Measurements from ENCODE around the gene OR8D2.
A peak's percentile ranks its signal among the peaks of the same experiment; 100 is the strongest.
"Not testable (repeated sequence)": the region's sequence is repeated elsewhere in the genome, so short reads cannot be mapped to it uniquely, and the experiment has no call there.

The OR8D2 gene

GRCh38 chr11:124285610-124286344 is 34.2 kb downstream of the OR8D2 start:
- no peak for ATAC-seq

GRCh38 chr11:124278261-124278660 is 41.7 kb downstream of the OR8D2 start:
- no peak for ATAC-seq

- no peak for ATAC-seq
These were observed 42.2 kb downstream of the OR8D2 start for GRCh38 chr11:124277804-124278203.

DNA sequence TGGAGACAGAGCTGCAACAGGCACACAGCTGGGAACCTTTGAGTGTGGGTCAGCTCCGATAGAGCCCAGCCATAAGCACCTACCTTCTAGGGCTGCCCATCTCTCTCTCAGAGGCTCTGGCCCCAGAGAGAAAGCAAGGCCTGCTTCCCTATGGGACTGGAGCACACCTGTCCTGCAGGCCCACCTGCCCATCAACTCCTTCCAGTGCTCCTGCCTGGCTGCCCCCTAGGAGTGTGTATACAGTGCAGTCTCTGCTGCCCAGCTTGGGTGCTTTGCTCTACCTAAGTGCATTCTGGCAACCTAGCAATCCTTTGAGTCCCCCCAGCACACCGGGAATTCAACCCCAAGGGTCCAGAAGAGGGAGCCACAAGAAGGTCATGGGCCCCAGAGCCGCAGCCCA is 42.8 kb downstream of the OR8D2 start:
- no peak for ATAC-seq

GRCh38 chr11:124276081-124276480 is 43.9 kb downstream of the OR8D2 start:
- ATAC-seq = peak in 1 of 2 donors; percentile 33

DNA sequence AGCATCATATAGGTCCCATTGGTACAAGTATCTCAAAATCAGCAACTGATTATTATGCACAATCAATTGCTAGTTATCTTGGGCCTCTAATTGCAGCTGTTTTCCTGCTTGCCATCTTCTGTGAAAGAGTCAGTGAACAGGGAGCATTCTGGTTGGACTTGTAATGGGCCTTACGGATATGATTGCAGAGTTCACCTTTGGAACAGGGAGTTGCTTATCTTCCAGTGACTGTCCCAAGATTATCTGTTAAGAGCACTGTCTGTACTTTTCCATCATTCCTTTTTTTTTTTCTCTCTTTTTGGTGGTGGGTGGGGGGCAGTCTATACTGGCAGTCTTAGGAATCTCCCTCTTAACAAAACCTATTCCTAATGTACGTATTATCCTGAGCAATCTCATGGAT is 46.0 kb downstream of the OR8D2 start:
- no peak for ATAC-seq

DNA sequence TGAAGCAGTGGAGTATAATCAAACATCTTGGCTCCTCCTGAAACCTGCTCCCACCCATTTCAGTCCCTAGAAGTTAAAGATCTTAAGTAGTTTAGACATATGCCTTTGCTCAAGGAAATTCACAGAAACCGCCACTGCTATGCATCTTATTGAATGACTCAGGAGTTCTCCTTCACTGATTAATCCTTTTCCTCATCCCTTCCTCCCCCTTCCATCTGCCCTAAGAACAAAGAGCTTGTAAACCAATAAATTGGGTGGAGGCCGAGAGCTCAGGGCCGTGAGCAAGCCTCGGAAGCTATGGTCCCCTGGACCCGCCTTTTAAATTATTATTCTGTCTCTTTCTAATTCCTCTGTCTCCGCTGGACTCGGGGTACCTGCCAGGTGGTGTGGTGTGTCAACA is 49.1 kb downstream of the OR8D2 start:
- ATAC-seq = not testable (repeated sequence)
